ENCODE measurements around the gene IL2RA.
"Not testable (repeated sequence)": the region's sequence is repeated elsewhere in the genome, so short reads cannot be mapped to it uniquely, and the experiment has no call there.

Gene IL2RA

DNA sequence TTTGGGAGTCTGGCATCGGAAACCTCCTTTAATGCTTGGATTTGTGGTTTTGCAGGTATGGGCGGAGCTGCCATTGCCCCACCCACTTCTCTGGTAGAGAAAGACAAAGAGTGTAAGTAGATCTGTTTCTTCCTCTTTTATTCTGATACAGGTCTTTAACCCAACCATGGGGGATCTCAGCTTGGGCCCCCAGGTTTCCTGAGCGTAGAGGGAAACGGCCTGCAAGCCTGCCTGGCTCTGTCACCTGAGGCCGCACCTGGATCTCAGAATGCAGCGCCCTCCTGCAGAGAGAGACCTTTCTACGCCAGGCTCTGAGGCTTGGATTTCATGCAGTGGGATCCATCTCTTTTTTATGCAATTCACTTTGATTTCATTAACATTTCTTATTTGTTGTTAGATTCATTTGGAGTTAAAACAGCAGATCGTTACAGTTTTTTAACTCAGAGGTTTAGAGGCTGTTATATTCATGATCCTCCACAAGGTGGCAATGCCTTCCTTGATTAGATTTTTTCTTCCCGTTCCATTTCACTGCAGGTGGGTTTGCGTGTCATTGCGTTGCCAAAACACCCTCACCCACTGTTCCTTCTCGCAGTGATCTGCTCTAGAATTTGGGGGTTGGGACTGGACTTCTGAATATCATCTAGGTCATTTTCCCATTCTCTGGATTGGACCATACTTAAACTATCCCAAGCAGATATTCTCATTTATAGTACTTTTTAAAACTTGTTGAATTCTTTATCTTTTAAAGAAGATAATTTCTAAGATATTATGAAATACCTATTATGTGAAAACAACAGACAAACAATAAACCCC is 46.7 kb upstream of the IL2RA start:
- H3K9me3 ChIP-seq (ENCODE audit: insufficient read depth, low read length), result no peaks in the 10 kb centered on the region
- no peaks in the 10 kb centered on the region for H3K9me2 ChIP-seq (replicated peaks; ENCODE audit: insufficient read depth, low read length)
- no peak overlapping the region for H3K9ac ChIP-seq (ENCODE audit: low read length)
- H3K79me2 ChIP-seq (ENCODE audit: insufficient read depth, low read length), result peaks cover 20% of the 10 kb centered on the region; the same call in 1 of the 2 replicates
- H3K4me3 ChIP-seq (ENCODE audit: insufficient read depth, low read length, poor library complexity, severe bottlenecking), result no peak overlapping the region
- no peak overlapping the region for H2AFZ ChIP-seq (ENCODE audit: low read depth, low read length, severe bottlenecking)
- H3K36me3 ChIP-seq (ENCODE audit: low read length), result peaks cover 62% of the 10 kb centered on the region
- H3F3A ChIP-seq (ENCODE audit: insufficient read depth), result peaks cover 24% of the 10 kb centered on the region
- no peak overlapping the region for H3K27ac ChIP-seq (ENCODE audit: low read depth, low read length)
- no peaks in the 10 kb centered on the region for H3K27me3 ChIP-seq (ENCODE audit: low read length)
- no peak for TF ChIP-seq EZH2phosphoT487 (conservative IDR thresholded peaks at IDR 0.05; ENCODE audit: low read length)
- TF ChIP-seq, protein P1, sequence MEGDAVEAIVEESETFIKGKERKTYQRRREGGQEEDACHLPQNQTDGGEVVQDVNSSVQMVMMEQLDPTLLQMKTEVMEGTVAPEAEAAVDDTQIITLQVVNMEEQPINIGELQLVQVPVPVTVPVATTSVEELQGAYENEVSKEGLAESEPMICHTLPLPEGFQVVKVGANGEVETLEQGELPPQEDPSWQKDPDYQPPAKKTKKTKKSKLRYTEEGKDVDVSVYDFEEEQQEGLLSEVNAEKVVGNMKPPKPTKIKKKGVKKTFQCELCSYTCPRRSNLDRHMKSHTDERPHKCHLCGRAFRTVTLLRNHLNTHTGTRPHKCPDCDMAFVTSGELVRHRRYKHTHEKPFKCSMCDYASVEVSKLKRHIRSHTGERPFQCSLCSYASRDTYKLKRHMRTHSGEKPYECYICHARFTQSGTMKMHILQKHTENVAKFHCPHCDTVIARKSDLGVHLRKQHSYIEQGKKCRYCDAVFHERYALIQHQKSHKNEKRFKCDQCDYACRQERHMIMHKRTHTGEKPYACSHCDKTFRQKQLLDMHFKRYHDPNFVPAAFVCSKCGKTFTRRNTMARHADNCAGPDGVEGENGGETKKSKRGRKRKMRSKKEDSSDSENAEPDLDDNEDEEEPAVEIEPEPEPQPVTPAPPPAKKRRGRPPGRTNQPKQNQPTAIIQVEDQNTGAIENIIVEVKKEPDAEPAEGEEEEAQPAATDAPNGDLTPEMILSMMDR (IDR thresholded peaks at IDR 0.05; ENCODE audit: insufficient read depth, low read length, poor library complexity, severe bottlenecking), result peak; percentile 44
- no peaks in the 10 kb centered on the region for H4K20me1 ChIP-seq (ENCODE audit: low read depth, low read length)
- H3K4me2 ChIP-seq (ENCODE audit: low read depth, low read length, poor library complexity, severe bottlenecking), result no peak overlapping the region

DNA sequence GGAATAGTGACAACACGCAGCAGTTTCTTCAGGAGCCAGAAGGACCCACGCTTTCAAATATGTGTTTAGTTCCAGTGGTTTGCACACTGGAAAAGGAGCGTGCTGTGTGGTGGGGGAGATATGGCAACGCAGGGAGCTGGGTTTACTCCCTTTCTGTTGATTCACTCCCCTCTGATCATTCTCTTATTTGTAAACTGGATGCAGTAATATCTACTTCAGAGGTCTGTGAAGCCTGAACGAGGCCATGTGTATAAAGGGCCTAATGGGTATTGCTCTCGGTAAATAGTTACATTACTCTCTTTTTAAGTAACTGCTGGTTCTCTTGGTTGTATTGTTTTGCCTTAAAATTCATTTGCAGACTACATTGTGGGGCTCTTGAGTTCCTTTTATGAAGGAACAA is 45.9 kb upstream of the IL2RA start:
- Histone ChIP-seq H3K27ac (ENCODE audit: low read depth, low read length) (no peak overlapping the region), H3K4me2 (ENCODE audit: low read depth, low read length, poor library complexity, severe bottlenecking) (no peak overlapping the region), H3K9ac (ENCODE audit: low read length) (no peak overlapping the region), H2AFZ (ENCODE audit: low read depth, low read length, severe bottlenecking) (no peak overlapping the region), H4K20me1 (ENCODE audit: low read depth, low read length) (no peaks in the 10 kb centered on the region), H3K79me2 (ENCODE audit: insufficient read depth, low read length) (peaks cover 27% of the 10 kb centered on the region; the same call in 1 of the 2 replicates), H3K27me3 (ENCODE audit: low read length) (no peaks in the 10 kb centered on the region), H3K36me3 (ENCODE audit: low read length) (peaks cover 61% of the 10 kb centered on the region), H3K9me2 (replicated peaks; ENCODE audit: insufficient read depth, low read length) (no peaks in the 10 kb centered on the region), H3F3A (ENCODE audit: insufficient read depth) (peaks cover 24% of the 10 kb centered on the region), H3K4me3 (ENCODE audit: insufficient read depth, low read length, poor library complexity, severe bottlenecking) (no peak overlapping the region), H3K9me3 (ENCODE audit: insufficient read depth, low read length) (no peaks in the 10 kb centered on the region)
- no peak for TF ChIP-seq EZH2phosphoT487 (conservative IDR thresholded peaks at IDR 0.05; ENCODE audit: low read length)
- TF ChIP-seq, protein P1 (IDR thresholded peaks at IDR 0.05; ENCODE audit: insufficient read depth, low read length, poor library complexity, severe bottlenecking), result no peak

DNA sequence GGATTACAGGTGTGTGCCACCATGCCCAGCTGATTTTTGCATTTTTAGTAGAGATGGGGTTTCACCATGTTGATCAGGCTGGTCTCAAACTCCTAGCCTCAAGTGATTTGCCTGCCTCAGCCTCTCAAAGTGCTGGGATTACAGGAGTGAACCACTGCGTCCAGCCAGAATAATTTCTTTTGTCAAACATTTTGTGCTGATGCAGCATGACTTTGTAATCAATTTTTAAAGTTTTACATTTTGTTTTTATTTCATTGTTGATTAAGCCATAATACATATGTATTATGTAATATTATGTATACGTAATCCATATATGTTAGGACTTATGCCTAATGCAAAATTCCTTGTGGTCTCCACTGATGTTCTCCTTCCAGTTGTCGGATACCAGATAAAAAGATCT is 45.4 kb upstream of the IL2RA start:
- H3K36me3 ChIP-seq (ENCODE audit: low read length), result peaks cover 58% of the 10 kb centered on the region
- H3K4me2 ChIP-seq (ENCODE audit: low read depth, low read length, poor library complexity, severe bottlenecking), result not testable (repeated sequence)

DNA sequence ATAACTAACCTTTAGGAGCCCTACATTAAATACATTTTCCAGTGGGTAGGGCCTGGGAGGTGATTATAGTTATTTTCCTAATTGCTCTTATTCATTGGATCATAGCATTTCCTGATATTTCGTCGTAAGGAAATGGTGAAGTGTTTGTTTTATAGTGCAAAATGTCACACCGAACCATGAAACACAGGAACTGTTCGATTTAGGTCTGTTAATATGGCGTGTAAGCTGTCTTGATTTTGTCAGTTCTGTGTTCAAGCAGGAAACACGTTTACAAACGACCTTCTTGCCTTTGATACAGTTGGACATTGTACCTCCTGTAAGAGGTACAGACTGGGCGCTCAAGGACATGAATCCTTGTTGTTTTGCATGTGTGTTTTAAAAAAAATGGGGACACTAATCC is 41.4 kb upstream of the IL2RA start:
- H3K27ac ChIP-seq (ENCODE audit: low read depth, low read length), result no peak overlapping the region
- H3K4me2 ChIP-seq (ENCODE audit: low read depth, low read length, poor library complexity, severe bottlenecking), result no peak overlapping the region
- no peak overlapping the region for H2AFZ ChIP-seq (ENCODE audit: low read depth, low read length, severe bottlenecking)
- no peaks in the 10 kb centered on the region for H3K27me3 ChIP-seq (ENCODE audit: low read length)
- H3K36me3 ChIP-seq (ENCODE audit: low read length), result peaks cover 44% of the 10 kb centered on the region
- TF ChIP-seq EZH2phosphoT487 (conservative IDR thresholded peaks at IDR 0.05; ENCODE audit: low read length), result no peak
- TF ChIP-seq, protein P1 (IDR thresholded peaks at IDR 0.05; ENCODE audit: insufficient read depth, low read length, poor library complexity, severe bottlenecking), result no peak
- H3K4me3 ChIP-seq (ENCODE audit: insufficient read depth, low read length, poor library complexity, severe bottlenecking), result no peak overlapping the region
- peaks cover 4% of the 10 kb centered on the region; the same call in 1 of the 2 replicates for H4K20me1 ChIP-seq (ENCODE audit: low read depth, low read length)
- no peaks in the 10 kb centered on the region for H3K9me2 ChIP-seq (replicated peaks; ENCODE audit: insufficient read depth, low read length)
- H3K9me3 ChIP-seq (ENCODE audit: insufficient read depth, low read length), result no peaks in the 10 kb centered on the region
- H3K9ac ChIP-seq (ENCODE audit: low read length), result no peak overlapping the region
- peaks cover 28% of the 10 kb centered on the region for H3F3A ChIP-seq (ENCODE audit: insufficient read depth)
- H3K79me2 ChIP-seq (ENCODE audit: insufficient read depth, low read length), result peaks cover 57% of the 10 kb centered on the region

More for the DNA sequence above, 45.4 kb upstream of the IL2RA start:
- not testable (repeated sequence) for H4K20me1 ChIP-seq (ENCODE audit: low read depth, low read length); H3K9me2 ChIP-seq (replicated peaks; ENCODE audit: insufficient read depth, low read length); H3K9me3 ChIP-seq (ENCODE audit: insufficient read depth, low read length); H3K4me3 ChIP-seq (ENCODE audit: insufficient read depth, low read length, poor library complexity, severe bottlenecking); H3K9ac ChIP-seq (ENCODE audit: low read length); H2AFZ ChIP-seq (ENCODE audit: low read depth, low read length, severe bottlenecking); H3K27me3 ChIP-seq (ENCODE audit: low read length); H3K27ac ChIP-seq (ENCODE audit: low read depth, low read length)
- Histone ChIP-seq H3F3A (ENCODE audit: insufficient read depth) (peaks cover 24% of the 10 kb centered on the region), H3K79me2 (ENCODE audit: insufficient read depth, low read length) (peaks cover 30% of the 10 kb centered on the region; the same call in 1 of the 2 replicates)
